AG08395 (cell line): ENCODE measurements around the gene SDK2.

Source experiments
- DNase-seq: peaks from one replicate; pipeline ENCODE4 v3.0.0; 2012; ENCODE audit warnings: mixed read lengths, low spot score

Gene SDK2

DNA sequence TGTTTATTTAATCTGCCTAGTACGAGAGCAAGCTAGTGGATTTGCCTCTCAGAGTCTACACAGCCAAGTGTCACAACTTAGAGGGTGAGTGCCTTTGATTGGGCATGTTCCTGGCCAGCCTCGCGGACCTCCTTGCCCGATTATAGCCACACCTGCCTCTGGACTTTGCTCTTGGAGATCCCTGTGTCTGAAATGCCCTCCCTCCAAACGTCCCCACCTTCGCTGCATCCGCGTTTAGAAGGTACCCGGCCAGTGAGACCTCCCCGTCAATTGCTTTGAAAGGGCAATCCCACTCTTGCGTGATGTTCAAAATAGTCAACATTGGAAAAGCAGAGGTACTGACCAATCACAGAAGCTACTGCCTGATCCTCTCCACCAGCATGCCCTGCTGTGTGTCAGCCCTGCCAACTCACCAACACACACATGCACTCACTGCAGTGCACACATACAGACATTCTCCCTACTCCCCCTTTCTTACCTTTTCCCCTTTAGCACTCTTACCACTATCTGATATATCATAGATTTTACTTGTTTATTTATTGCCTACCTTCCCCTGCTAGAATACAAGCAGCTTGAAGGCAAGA, 6.5 kb upstream of the SDK2 start:
- DNase-seq, result no peak

DNA sequence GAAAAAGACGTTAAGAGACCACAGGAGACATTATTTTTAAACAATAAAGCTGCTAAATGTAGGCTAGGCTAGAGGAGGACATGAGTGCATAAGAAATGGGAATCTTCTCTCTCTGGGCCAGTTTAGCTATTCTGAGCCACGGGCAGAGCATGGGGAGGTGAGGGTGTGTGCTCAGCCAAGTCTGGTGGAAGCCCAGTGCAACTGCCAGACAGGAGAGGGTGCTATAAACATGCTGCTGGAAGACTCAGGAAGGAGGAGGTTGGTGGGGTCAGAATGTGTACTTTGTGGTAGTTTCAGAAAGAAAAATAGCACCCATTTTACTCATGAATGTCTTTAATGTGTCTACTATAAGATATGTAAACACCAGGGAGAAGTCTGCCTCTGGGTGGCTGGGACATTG, 5.9 kb upstream of the SDK2 start:
- no peak for DNase-seq

DNA sequence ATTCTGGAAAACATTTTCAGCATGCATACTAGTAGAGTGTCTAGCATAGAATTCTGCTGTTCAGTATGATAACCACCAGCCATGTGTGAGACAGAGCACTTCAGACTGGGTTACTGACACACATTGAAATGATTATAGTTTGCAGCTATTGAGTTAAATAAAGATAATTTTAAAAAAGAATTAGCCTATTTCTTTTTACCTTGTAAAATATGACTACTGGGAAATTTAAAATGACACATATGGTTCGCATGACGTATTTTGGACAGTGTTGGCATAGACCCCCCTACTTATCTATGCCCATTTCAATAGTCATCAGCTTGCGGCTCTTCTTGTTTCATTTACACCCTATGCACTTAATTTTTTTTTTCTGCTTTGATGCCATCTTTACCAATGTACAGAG, 4.7 kb upstream of the SDK2 start:
- DNase-seq, result no peak

DNA sequence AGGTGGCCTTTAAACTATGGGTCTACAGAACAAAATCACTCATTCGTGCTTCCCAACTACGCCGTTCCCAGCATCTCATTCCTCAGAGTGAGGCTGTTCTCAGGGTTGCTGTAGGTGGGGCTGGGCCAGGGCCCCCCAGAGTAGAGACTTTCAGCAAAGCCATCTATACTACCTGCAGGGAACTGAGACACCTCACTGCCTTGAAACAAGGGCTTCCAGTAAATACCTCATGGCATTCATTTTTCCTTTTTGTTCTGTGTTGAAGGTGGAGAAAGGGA, 4.2 kb upstream of the SDK2 start:
- no peak for DNase-seq

DNA sequence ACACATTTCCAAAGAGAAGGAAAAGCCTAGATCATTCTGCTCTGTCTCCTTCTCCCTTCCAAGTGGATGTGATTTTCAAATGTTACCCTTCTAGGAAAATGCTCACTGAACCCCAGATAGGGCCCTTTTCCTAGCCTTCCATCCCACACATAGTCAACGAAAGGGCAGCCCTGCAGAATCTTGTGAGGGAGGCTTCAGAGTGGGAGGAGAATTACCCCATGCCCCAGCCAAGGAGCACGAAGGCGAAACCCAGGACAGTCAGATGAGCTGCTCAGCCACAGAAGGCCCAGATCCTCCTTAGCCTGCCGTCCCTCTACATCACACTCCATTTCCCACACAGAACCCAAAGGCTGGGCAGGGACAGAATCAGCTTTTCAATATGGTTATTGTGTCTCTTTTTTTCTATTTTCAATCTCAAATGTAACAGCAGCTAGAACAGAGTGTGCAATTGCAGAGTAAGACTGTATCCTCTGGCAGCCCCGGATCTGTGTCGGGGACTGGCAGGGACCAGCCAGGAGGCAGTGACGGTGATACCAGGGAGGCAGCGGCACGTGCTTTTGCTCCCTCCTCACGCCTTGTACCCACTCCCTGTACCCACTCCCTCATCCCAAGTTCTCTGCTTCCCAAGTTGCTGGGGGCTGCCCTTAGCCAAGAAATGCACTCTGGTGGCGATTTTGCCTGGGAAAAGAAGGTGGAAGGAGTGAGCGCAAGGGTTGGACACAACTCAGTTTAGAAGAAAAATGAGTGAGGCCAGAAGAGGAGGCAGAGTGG, 3.7 kb upstream of the SDK2 start:
- DNase-seq, result no peak

DNA sequence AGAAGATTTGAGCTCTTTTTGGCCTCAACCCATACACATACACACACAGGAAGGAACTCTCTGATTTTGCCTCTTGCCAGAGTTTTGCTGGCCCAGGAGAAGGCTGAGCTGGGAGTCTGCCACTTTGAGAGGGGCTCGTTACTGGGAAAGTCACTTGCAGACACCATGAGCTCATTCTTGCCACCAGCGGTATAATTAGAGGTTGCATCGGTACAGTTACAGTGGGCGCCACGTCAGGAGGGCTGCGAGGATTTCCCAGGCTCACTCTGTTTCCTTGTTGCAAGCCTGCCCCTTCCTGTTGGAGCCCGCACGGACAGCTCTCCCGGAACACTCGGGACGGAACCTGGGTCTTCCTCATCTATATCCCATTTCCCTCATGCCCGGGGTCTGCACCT, 3.1 kb upstream of the SDK2 start:
- DNase-seq, result no peak

DNA sequence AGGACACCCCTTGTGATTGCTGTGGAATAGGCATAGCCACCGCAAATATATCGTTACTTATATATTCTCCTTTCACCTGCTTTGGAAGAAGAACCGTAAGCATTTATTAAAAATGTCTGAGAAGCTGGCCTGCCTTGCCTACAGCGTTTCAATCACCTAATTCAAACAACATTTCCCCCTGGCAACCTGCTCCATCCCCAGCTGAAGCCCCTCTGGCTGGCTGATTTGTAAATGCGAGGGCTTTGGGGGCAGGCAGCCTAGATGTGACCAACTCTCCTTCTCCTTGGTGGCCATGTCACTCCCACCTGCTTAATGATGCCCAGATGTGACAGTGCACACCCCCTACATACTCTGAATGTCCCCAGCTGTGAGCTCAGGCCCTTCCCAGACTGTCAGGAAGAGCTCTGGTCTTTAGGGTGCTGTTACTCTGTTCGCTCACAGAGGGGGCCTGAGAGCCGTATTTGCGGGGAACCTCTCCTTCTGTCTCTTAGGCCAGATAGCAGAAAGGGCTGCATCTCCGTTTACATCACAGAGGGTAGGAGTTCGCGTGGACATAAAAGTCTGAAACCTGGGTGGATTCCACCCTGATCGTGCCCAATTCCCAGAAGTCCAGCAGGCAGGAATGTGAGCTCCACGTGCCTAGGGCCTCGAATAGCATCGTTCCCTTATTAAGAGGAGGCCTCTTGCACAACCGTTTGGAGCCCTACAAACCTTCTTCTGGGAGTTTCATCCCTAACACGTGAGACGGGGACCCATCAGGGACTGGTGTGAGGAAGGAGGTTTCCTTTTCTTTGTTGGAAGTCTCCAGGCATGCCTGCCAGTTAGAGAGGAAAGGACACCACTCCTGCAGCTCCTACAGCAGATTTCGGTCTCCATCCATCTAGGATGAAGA, 2.4 kb upstream of the SDK2 start:
- peak; percentile 71 for DNase-seq

DNA sequence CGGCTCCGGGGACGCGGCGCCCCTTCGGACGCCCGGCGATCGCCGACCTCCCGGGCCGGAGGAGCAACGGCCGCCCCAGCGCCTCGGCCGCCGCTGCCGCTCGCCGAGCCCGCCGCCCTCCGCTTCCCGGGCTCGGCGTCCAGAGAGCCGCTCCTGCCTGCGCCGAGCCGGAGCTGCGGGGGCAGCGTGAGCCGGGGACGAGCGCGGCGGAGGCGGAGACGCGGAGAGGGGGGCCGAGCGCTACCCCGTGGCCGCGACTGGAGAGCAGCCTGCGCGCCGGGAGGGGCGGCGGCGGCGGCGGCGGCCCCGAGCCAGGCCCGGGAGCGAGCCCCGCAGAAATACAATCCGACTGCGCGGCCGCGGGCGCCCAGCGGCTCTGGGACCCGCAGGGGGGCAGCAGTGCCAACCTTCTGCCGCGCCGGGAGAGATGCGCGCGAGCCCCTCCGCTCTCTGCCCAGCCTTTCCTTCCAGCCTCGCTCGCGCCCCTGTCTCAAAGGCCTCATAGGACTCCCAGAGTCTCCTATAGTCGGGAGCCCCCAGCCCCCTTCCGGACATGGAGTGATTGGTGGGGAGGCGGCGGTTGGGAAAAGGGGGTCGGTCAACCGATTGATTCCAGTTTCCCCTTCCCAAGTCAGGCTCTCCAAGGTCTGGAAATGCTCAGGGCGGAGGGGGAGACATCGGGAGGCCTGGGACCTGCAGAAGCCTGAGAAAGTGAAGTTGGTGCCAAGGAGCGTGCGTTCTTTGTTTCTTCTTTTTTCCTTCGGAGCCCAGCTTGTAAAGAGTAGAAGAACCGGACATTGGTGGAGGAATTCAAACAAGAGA, 1.0 kb upstream of the SDK2 start:
- DNase-seq, result peak; percentile 67

DNA sequence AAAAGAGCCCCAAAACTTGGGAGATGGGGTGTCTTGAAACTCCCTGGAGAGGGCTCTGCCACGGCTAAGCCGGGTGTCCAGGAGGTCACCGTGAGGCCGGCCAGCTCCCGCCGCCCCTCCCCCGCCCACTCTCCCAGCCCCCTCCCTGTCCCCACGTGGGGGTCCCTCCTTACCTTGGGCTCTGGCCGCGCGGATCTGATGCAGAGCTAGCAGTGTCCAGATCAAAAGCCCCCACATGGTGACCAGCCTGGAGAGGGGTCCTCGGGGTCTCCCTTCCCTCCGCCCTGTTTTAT, 447 bp downstream of the SDK2 start:
- no peak for DNase-seq

DNA sequence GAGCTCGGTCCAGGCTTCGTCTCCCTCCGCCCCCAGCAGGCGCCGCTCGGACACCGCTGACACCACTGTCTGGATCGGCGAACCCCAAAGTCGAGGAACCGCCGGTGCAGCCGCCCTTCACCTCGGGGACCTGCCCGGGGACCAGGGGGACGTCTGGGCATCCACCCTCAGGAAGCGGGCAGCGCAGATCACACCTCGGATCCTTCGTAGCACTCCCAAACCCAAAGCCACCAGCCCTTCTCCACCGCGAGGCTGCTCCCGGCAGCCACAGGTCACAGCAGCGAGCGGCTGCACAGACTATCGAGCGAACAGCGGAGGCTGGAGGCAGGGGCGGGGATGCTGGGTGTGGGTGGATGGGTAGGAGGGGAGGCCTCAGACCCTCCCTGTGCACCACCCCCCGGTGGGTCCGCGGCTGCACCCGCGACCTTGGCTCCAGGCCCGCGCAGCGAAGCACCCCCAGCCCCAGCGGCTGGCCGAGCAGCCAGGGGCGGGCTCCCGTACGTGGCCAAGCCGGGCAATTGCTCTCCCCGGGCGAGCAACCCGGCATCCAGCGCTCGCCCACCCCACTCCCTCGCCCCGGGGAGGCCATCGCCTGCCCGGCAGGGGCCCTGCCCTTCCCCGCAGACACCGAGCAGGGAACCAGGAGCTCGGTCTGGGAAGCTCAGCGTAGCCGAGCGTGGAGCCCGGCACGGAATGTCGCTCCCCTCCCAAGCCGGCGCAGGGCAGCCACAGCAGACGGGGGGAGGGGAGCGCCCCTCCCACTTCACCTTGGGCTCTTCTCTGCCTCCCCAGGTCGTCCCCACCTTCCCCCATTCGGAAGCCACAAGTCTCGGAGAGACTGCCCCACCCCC, 1.0 kb downstream of the SDK2 start:
- peak; percentile 50 for DNase-seq

DNA sequence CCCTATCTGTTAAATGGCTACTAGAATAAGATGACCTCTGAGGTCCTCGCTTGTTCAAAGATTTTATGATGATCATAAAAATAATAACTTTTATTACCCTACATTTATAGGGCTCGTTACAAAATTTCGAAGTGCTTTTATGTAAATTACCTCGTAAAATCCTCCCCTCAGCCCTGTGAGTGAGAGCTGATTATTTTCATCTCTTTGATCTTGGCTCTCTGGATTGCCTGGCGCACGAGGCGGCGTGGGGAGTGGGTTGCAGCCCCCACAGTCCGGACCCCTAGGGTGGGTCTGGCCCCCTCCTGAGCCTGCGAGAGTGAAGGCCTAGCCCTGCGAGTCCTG, 1.6 kb downstream of the SDK2 start:
- no peak for DNase-seq

DNA sequence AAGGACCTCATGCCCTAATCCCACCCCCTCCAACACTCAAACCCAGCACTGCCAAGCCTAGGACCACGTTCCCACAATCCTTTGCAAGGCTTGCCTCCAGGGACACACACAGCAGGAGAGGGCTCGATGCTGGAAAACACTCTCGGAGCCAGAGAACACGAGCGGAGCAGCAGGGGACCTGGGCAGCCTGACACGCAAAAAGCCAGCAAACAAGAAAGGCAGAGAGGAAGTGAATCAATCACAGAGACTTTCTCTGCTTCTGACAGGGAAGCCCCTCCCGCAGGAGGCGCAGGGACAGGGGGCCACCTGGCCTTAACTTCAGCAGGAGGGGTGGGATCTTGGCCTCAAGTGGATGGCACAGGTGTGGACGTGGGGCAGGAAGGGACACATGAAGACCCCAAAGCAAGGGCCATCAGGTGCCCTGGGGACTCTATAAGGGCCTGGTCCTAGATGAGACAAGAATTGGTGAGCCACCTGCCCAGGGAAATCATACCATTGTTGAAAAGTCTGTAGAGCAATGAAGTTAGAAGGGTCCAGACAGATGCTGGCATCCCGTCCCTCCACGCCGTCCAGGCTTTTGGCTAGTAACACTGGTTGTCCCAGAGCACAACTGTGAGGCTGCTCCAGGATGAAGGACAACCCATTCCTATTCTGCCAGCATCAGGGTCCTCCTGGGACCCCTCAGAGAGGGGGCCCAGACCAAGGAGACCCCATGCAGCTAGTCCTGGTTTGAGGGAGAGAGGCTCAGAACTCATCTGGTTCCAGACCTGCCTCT, 2.2 kb downstream of the SDK2 start:
- no peak for DNase-seq

DNA sequence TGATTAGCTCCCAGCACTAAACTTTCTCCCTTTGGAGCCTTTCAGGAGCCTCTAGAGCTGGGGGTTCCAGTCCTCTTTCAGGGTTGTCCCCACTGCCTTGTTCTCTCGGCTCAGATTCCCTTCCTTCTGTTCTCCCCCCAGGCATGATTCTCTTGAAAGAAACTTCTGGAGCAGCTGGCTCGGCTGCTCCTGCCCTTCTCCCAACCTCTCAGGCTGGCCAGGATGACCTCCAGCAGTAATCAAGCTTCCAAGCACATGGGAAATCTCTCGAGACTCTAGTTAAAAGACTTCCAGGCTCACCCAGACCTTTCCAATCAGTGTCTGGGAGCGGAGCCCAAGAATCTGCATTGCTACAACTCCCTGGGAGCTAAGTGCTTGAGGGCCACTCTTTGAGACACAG, 3.6 kb downstream of the SDK2 start:
- no peak for DNase-seq

DNA sequence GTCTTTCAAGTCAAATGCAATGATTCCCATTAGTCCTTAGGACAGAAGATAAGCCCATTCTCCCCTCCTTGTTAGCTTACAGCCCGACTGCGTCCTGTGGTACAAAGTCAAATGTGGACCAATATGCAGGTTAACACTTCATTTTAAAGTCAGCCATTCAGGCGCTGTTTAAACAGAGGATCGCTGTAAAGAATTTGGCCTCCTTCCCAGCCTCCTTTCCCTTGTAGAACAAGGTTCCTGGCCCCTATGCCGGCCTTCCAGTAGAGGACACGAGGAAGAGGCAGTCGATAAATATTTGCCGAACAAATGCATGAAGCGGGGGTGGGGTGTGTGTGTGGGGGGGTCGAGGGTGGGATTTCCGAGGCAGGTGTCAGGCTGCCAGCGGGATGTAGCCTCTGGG, 4.3 kb downstream of the SDK2 start:
- DNase-seq, result no peak

DNA sequence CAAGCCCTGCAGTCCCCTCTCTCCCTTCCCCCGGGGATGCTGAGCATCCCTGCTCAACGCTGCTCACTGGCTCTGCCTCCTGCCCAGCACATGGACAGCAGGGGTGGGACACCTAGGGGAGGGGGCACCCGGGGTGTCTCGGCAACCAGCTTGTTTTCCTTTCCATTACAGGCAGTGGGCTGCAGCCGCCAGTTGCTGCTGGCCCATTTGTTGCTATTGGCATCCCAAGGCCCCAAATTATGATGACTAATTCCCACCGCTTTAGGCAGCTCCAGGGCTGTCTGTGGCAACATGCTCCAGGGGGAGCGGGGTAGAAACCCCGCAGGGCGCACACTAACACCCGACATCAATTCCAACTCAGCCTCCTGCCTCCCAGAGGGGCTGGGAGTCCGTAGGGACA, 4.9 kb downstream of the SDK2 start:
- DNase-seq, result no peak

DNA sequence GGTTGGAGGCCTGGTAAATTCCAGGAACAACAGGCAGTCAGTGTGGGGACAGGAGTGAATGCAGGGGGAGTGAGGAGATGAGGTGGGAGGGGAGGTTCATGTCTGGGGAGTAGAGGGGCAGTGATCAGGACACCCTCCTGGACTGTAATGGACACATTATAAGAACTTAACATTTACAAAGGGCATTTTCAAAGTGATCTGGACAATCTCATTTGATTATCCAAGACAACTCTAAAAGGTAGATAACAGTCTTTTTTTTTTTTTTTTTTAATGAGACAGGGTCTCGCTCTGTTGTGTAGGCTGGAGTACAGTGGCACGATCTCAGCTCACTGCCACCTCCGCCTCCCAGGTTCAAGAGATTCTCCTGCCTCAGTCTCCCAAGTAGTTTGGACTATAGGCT, 5.7 kb downstream of the SDK2 start:
- no peak for DNase-seq

DNA sequence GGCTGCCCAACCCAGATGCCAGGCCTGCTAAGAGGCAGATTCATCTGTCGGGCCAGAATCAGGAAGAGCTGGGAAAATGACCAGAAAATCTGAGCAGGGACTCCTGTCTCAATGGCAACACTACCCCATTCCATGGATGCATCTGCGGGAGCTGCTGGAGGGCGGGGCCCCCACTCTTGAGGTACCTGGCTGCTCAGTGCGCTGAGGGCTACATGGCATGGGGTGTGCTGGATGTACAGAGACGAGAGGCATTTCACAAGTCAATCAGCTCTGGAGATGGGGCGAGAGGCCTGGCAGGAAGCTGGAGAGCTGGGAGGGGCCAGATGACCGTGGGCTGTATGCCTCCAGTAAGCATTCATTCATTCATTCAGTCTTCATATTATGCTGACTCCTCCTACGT, 6.4 kb downstream of the SDK2 start:
- DNase-seq, result no peak

DNA sequence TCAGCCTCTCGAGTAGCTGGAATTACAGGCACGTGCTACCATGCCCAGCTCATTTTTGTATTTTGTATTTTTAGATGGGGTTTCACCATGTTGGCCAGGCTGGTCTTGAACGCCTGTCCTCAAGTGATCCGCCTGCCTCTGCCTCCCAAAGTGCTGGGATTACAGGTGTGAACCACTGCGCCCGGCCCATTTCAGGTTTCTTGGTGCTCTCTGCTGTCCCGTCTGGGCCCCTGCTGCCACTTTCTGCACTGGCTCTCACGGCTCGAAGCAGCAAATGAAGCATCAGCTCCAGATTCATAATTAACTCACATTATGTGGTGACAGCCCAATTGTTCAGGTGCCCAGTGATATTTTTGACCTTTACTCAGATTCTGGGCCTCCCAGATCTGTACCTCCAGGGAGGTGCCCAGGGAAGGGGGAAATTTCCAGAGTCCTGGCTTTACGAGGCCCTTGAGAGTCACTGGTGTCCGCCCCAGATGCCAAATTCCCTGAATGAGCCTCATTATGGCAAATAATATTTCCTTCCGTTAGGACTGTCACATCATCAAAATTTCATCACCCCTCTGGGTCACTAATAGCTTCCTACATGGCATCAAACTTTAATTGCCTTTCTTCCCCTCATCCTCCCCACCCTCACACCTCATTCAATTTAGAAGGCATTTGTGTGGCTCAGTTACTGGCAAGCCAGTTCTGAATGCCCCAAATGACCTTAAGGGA, 9.0 kb downstream of the SDK2 start:
- DNase-seq, result no peak

DNA sequence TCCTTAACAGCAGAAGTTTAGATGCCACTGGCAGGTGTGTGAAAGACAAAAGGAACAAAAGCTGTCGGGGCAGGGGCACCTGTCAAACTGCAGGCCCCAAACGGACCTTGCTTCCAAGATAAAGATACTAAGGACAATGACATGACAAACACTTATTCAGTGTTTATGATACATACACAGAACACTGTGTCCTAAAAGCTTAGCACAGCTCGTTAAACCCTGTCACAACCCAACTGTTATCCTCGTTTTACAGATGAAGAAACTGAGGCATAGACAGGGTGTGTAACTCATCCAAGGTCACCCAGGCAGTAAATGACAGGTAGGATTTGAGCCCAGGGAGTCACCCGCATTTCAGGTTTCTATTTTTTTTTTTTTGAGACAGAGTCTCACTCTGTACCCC, 9.6 kb downstream of the SDK2 start:
- DNase-seq, result no peak

DNA sequence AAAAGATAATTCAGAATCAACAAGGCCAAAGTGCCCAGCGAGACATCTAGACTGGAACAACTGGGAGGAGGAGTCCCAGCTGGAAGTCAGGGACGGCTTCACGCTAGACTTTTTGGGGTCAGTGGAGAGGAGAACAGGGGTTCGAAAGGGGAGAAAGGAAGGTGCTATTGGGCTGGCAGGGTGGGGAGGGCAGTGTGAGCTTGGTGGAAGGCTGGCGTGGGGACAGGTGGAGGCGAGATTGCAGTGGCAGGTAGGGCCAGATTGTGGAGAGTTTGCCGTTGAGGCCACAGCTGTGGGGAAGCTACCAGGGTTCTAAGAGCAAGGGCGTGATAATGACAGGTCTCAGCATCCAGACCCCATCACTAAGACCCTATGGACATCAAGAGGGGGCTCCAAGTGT, 10.5 kb downstream of the SDK2 start:
- DNase-seq, result no peak

DNA sequence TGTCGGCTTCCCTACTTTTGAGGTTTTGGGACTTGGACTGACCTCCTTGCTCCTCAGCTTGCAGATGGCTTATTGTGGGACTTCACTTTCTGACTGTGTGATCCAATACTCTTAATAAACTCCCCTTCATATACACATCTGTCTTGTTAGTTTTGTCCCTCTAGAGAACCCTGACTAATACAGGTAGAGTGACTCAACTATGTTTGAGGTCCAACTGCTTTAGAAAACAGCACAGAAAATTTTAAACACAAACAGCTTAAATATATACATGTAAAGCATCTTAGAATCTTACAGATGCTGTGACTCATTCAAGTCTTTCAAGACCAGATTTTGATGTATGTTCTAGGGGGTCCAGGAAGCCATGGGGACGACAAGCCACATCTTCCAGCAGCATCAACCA, 11.7 kb downstream of the SDK2 start:
- DNase-seq, result no peak
